Activated naive CD8-positive, alpha-beta T cell treated with anti-CD3 and anti-CD28 coated beads, Interleukin-2, amount 50 U/mL, for 16 hours (primary cell): ENCODE data around the gene C5orf15.

ENCODE experiments used
- DNase-seq: peaks from one replicate; pipeline ENCODE4 v3.0.0-alpha.2; 2020; ENCODE audit warnings: low read depth, low spot score

Gene C5orf15

GRCh38 chr5:133924221-133924920, 44.1 kb downstream of the C5orf15 start:
- DNase-seq, result no peak

- DNase-seq, result no peak
These were observed 46.4 kb downstream of the C5orf15 start for GRCh38 chr5:133921979-133922378.

- no peak for DNase-seq
These were observed 47.4 kb downstream of the C5orf15 start for GRCh38 chr5:133921069-133921468.

- no peak for DNase-seq
These were observed 49.0 kb downstream of the C5orf15 start for GRCh38 chr5:133919148-133920136.

- no peak for DNase-seq
These were observed 49.7 kb downstream of the C5orf15 start for GRCh38 chr5:133918731-133919130.

GRCh38 chr5:133918316-133918715, 50.1 kb downstream of the C5orf15 start:
- no peak for DNase-seq

GRCh38 chr5:133917785-133918184, 50.6 kb downstream of the C5orf15 start:
- DNase-seq, result no peak

- no peak for DNase-seq
These were observed 51.5 kb downstream of the C5orf15 start for GRCh38 chr5:133916914-133917313.

- no peak for DNase-seq
These were observed 51.9 kb downstream of the C5orf15 start for GRCh38 chr5:133916479-133916878.

GRCh38 chr5:133914434-133914833, 54.0 kb downstream of the C5orf15 start:
- no peak for DNase-seq

- no peak for DNase-seq
These were observed 54.8 kb downstream of the C5orf15 start for GRCh38 chr5:133913413-133914155.

GRCh38 chr5:133912951-133913350, 55.5 kb downstream of the C5orf15 start:
- DNase-seq, result no peak

GRCh38 chr5:133910571-133910970, 57.9 kb downstream of the C5orf15 start:
- DNase-seq, result no peak

GRCh38 chr5:133909603-133910002, 58.8 kb downstream of the C5orf15 start:
- no peak for DNase-seq

GRCh38 chr5:133907075-133907474, 61.4 kb downstream of the C5orf15 start:
- DNase-seq, result no peak

- no peak for DNase-seq
These were observed 62.1 kb downstream of the C5orf15 start for GRCh38 chr5:133906303-133906702.
